Activated B cell treated with CpG ODN at 0.5 μM for 24 hours (primary cell): ENCODE data around the gene PHKG2. TPM values are rescaled to one million over a fixed set of nuclear protein-coding genes. Genes with fewer than 3 reads are reported as not detected.

ENCODE experiments used
- ATAC-seq: fragments of 200-7000 bp; cut with Tn5 transposase; one replicate; pipeline ENCODE4 v1.10.0; 2021; ENCODE audit warnings: low read depth, mild to moderate bottlenecking, moderate library complexity
- CTCF ChIA-PET: fragments of 350-600 bp; sonication (Branson Sonifier 250); formaldehyde crosslinking; loops from one replicate; lab custom pipeline; 2021; ENCODE audit warnings: antibody characterized with exemption; lab: Charles Lee
- POLR2A ChIA-PET: fragments of 350-600 bp; sonication (Branson Sonifier 250); formaldehyde crosslinking; loops from one replicate; lab custom pipeline; 2021; ENCODE audit warnings: antibody characterized with exemption; lab: Charles Lee
- DNase-seq: peaks from one replicate; pipeline ENCODE4 v3.0.0; 2022
- H3K27ac Mint-ChIP-seq: one replicate; pipeline ENCODE4 v1.8.0; 2020; ENCODE audit warnings: mixed read lengths
- H3K27me3 Mint-ChIP-seq: one replicate; pipeline ENCODE4 v1.8.0; 2021; ENCODE audit warnings: mixed read lengths
- H3K36me3 Mint-ChIP-seq: one replicate; pipeline ENCODE4 v1.8.0; 2021; ENCODE audit warnings: low read depth, mixed read lengths
- H3K4me1 Mint-ChIP-seq: one replicate; pipeline ENCODE4 v1.8.0; 2021; ENCODE audit warnings: mixed read lengths
- H3K4me3 Mint-ChIP-seq: one replicate; pipeline ENCODE4 v1.8.0; 2020; ENCODE audit warnings: mild to moderate bottlenecking, mixed read lengths
- H3K9me3 Mint-ChIP-seq: one replicate; pipeline ENCODE4 v1.8.0; 2020; ENCODE audit warnings: mixed read lengths
- CTCF ChIP-seq: fragments of 200-600 bp; IDR thresholded peaks from one replicate; pipeline ENCODE4 v1.8.0; 2022; ENCODE audit warnings: antibody characterized with exemption, mild to moderate bottlenecking
- intact Hi-C: fragments of 100-400 bp; cut with micrococcal nuclease; formaldehyde crosslinking; loops from one replicate; pipeline ENCODE4 v1.15.1; 2024
- total RNA-seq: library from RNA; stranded (reverse); gene quantifications from 2 replicates; pipeline ENCODE4 v1.2.3, GENCODE V29; 2022

Gene PHKG2
- total RNA-seq, 1 donor from 2014 or later: 51.4 TPM

- POLR2A ChIA-PET: interaction anchor here (0.6 to 2.4 kb wide), 4 partner anchors 12 to 69 kb away, joined by 3 to 10 read pairs (median 4); partner anchors contain the start of gene PHKG2
- CTCF ChIA-PET: no interaction called here
Measured at GRCh38 chr16:30762991-30763725, 14.9 kb downstream of the PHKG2 start.

GRCh38 chr16:30764086-30764485 lies 15.9 kb downstream of the PHKG2 start:
- Mint-ChIP-seq H3K4me1 (peaks cover 51% of the 10 kb centered on the region), H3K36me3 (peaks cover 73% of the 10 kb centered on the region), H3K9me3 (no peaks in the 10 kb centered on the region), H3K27me3 (no peaks in the 10 kb centered on the region), H3K27ac (no peak overlapping the region), H3K4me3 (peak overlapping the region; percentile 55)
- ChIA-PET CTCF (no interaction called here), POLR2A (interaction anchor here (1.1 to 2.4 kb wide), 2 partner anchors 11 to 16 kb away, joined by 3 to 10 read pairs; partner anchors contain the start of gene PHKG2)
- intact Hi-C loops: loop anchor here (5.0 kb wide), 1 partner anchor 128 kb away; the partner anchor contains the start of gene BCL7C
- DNase-seq (no peak), ATAC-seq (no peak)
- TF ChIP-seq CTCF: no peak

More at GRCh38 chr16:30762991-30763725, 14.9 kb downstream of the PHKG2 start:
- TF ChIP-seq CTCF: no peak
- H3K27me3 Mint-ChIP-seq: no peaks in the 10 kb centered on the region
- intact Hi-C loops: loop anchor here (1.0 to 5.0 kb wide), 8 partner anchors 15 to 159 kb away; partner anchors contain the start of genes BCL7C, FBRS, PHKG2 and PRR14
- no peak for ATAC-seq
- peak overlapping the region; percentile 93 for H3K4me3 Mint-ChIP-seq
- DNase-seq: no peak
- H3K9me3 Mint-ChIP-seq: no peaks in the 10 kb centered on the region
- H3K36me3 Mint-ChIP-seq: peaks cover 64% of the 10 kb centered on the region
- peak overlapping the region; percentile 87 for H3K27ac Mint-ChIP-seq
- H3K4me1 Mint-ChIP-seq: peaks cover 51% of the 10 kb centered on the region

GRCh38 chr16:30764816-30765465 lies 16.7 kb downstream of the PHKG2 start:
- no peak for ATAC-seq
- Mint-ChIP-seq H3K27ac (no peak overlapping the region), H3K9me3 (no peaks in the 10 kb centered on the region), H3K4me1 (peaks cover 52% of the 10 kb centered on the region), H3K4me3 (no peak overlapping the region), H3K36me3 (peaks cover 82% of the 10 kb centered on the region), H3K27me3 (no peaks in the 10 kb centered on the region)
- DNase-seq: no peak
- ChIA-PET POLR2A (interaction anchor here (0.7 to 2.4 kb wide), 2 partner anchors 17 to 49 kb away, joined by 3 to 10 read pairs; partner anchors contain the start of gene PHKG2), CTCF (no interaction called here)
- intact Hi-C loops: loop anchor here (5.0 kb wide), 1 partner anchor 127 kb away; the partner anchor contains the start of gene BCL7C
- no peak for TF ChIP-seq CTCF

GRCh38 chr16:30766206-30766932 lies 18.1 kb downstream of the PHKG2 start:
- Mint-ChIP-seq H3K27ac (no peak overlapping the region), H3K36me3 (peaks cover 91% of the 10 kb centered on the region), H3K27me3 (no peaks in the 10 kb centered on the region), H3K4me1 (peaks cover 41% of the 10 kb centered on the region), H3K4me3 (no peak overlapping the region), H3K9me3 (no peaks in the 10 kb centered on the region)
- no peak for TF ChIP-seq CTCF
- no peak for DNase-seq
- no peak for ATAC-seq
- ChIA-PET POLR2A (interaction anchor here (0.6 to 0.8 kb wide), 2 partner anchors 19 to 41 kb away, joined by 3 to 4 read pairs; no protein-coding TSS in a partner anchor), CTCF (no interaction called here)
- intact Hi-C loops: no loop called here
